Kidney epithelial cell (primary cell): ENCODE results near the gene CYTH1. TPM values are rescaled to one million over a fixed set of nuclear protein-coding genes. Genes with fewer than 3 reads are reported as not detected.

Experiments
- DNase-seq: peaks from one replicate; pipeline ENCODE4 v3.0.0-alpha.2; 2010; ENCODE audit warnings: low read depth
- H3K27me3 ChIP-seq: 2 replicates; pipeline ENCODE4 v1.6.0; 2011; ENCODE audit warnings: low read length; ENCODE audit not compliant: control insufficient read depth, insufficient read depth
- H3K36me3 ChIP-seq: 2 replicates; pipeline ENCODE4 v1.5.1; 2011; ENCODE audit warnings: low read length; ENCODE audit not compliant: control insufficient read depth, insufficient read depth
- H3K4me3 ChIP-seq: 2 replicates; pipeline ENCODE4 v1.5.1; 2011; ENCODE audit warnings: low read depth, mild to moderate bottlenecking, control low read depth, low read length
- CTCF ChIP-seq: IDR thresholded peaks from 2 replicates; pipeline ENCODE4 v1.5.1; 2011; ENCODE audit warnings: mild to moderate bottlenecking, moderate library complexity, low read length, control low read depth, inconsistent platforms; ENCODE audit not compliant: insufficient read depth, poor library complexity, severe bottlenecking
- total RNA-seq: library from RNA; depleted of rRNA; stranded (reverse); fragments of >200 nt; gene quantifications from 2 replicates; pipeline ENCODE4 v1.2.3, GENCODE V29; 2015

CYTH1 gene
- total RNA-seq, 1 donor from 2014 or later, result 34.1 TPM

- Histone ChIP-seq H3K27me3 (no peaks in the 10 kb centered on the region), H3K4me3 (no peak overlapping the region), H3K36me3 (no peaks in the 10 kb centered on the region)
- DNase-seq, result no peak
- TF ChIP-seq CTCF, result no peak
Observed at GRCh38 chr17:78726513-78726912, 55.6 kb downstream of the CYTH1 start.

GRCh38 chr17:78725448-78726021 is 56.5 kb downstream of the CYTH1 start:
- H3K36me3 ChIP-seq, result no peaks in the 10 kb centered on the region
- no peak overlapping the region for H3K4me3 ChIP-seq
- H3K27me3 ChIP-seq, result no peaks in the 10 kb centered on the region
- DNase-seq, result no peak
- TF ChIP-seq CTCF, result no peak

- TF ChIP-seq CTCF, result no peak
- no peaks in the 10 kb centered on the region for H3K36me3 ChIP-seq
- H3K4me3 ChIP-seq, result no peak overlapping the region
- no peak for DNase-seq
- H3K27me3 ChIP-seq, result no peaks in the 10 kb centered on the region
Observed at GRCh38 chr17:78724999-78725398, 57.1 kb downstream of the CYTH1 start.

- TF ChIP-seq CTCF, result no peak
Observed at GRCh38 chr17:78724544-78724943, 57.5 kb downstream of the CYTH1 start.

GRCh38 chr17:78723957-78724356 is 58.1 kb downstream of the CYTH1 start:
- Histone ChIP-seq H3K27me3 (no peaks in the 10 kb centered on the region), H3K36me3 (no peaks in the 10 kb centered on the region), H3K4me3 (no peak overlapping the region)
- no peak for DNase-seq
- no peak for TF ChIP-seq CTCF

More at GRCh38 chr17:78724544-78724943, 57.5 kb downstream of the CYTH1 start:
- DNase-seq, result no peak
- H3K27me3 ChIP-seq, result no peaks in the 10 kb centered on the region
- H3K4me3 ChIP-seq, result no peak overlapping the region
- H3K36me3 ChIP-seq, result no peaks in the 10 kb centered on the region
